Kidney (tissue), 14 donors: ENCODE data around the gene CHD2. TPM values are rescaled to one million over a fixed set of nuclear protein-coding genes. Genes with fewer than 3 reads are reported as not detected.
A peak's percentile ranks its signal among the peaks of the same experiment; 100 is the strongest.

Experiments used
- DNase-seq, 5 donors: peaks; one replicate each; pipeline ENCODE4 v3.0.0-alpha.2; 2013 to 2020
- FAIRE-seq: peaks from 2 replicates; lab custom pipeline; 2012; peaks lifted over from hg19 to GRCh38; lab: Jason Lieb, UNC
- H3K27ac ChIP-seq, 2 donors: one replicate each; pipeline ENCODE4 v1.7.0; 2013; ENCODE audit warnings: low read depth in 2 of 2, low read length in 2 of 2, inconsistent platforms in 1 of 2
- H3K27me3 ChIP-seq: one replicate; pipeline ENCODE4 v1.7.1; 2013; ENCODE audit warnings: low read length, inconsistent platforms; ENCODE audit not compliant: control insufficient read depth, insufficient read depth
- H3K36me3 ChIP-seq, 3 donors: one replicate each; pipeline versions ENCODE4 v1.7.0 to v1.7.1; 2013; ENCODE audit warnings: low read length in 3 of 3, control low read depth in 1 of 3, inconsistent platforms in 1 of 3; ENCODE audit not compliant: insufficient read depth in 3 of 3, control insufficient read depth in 2 of 3
- H3K4me1 ChIP-seq, 3 donors: one replicate each; pipeline versions ENCODE4 v1.7.0 to v1.7.1; 2013; ENCODE audit warnings: low read length in 3 of 3, inconsistent platforms in 1 of 3, low read depth in 1 of 3; ENCODE audit not compliant: control insufficient read depth in 2 of 3, insufficient read depth in 2 of 3
- H3K4me3 ChIP-seq, 3 donors: one replicate each; pipeline versions ENCODE4 v1.7.0 to v1.8.1; 2013; ENCODE audit warnings: low read length in 3 of 3, control low read depth in 1 of 3, inconsistent platforms in 1 of 3
- H3K9ac ChIP-seq, 3 donors: one replicate each; pipeline versions ENCODE4 v1.7.0 to v1.7.1; 2013; ENCODE audit warnings: low read length in 3 of 3, control low read depth in 1 of 3, inconsistent platforms in 1 of 3
- H3K9me3 ChIP-seq, 3 donors: one replicate each; pipeline versions ENCODE4 v1.7.0 to v1.7.1; 2013; ENCODE audit warnings: low read length in 3 of 3, control low read depth in 1 of 3, inconsistent platforms in 1 of 3; ENCODE audit not compliant: control insufficient read depth in 2 of 3, insufficient read depth in 1 of 3
- CTCF ChIP-seq: IDR thresholded peaks from 3 replicates; pipeline ENCODE4 v1.5.1; 2012; ENCODE audit warnings: mild to moderate bottlenecking, moderate library complexity, borderline replicate concordance; ENCODE audit not compliant: insufficient read depth; ENCODE audit errors: extremely low read depth
- intact Hi-C: fragments of 100-400 bp; cut with DNase I; formaldehyde crosslinking; loops from one replicate; pipeline ENCODE4 v1.11.1; 2022
- polyA plus RNA-seq: library from polyadenylated mRNA; stranded (reverse); fragments of 350-450 nt; fragmentation: Illumina TruSeq; extraction: RNeasy Lipid Tissue Mini Kit (QIAGEN cat#74804); gene quantifications from one replicate; pipeline ENCODE4 v1.2.3, GENCODE V29; 2014; ENCODE audit warnings: low read depth, low replicate concordance; ENCODE audit not compliant: insufficient read depth
- total RNA-seq: library from RNA; stranded (reverse); fragmentation: NEBNext Ultra II Directional; extraction: Animal tissue kit (Norgen Biotek cat#: 25700); gene quantifications from one replicate; pipeline ENCODE4 v1.2.1, GENCODE V29; 2021
- donor health status: control.
- donor health status: control.
- donor health status: control.
- donor health status: control.
- donor health status: control.
- donor health status: DM: yes; HTN: yes; CAD: no.
- donor health status: Normal renal cell carcinoma (clear cell type).

Gene CHD2
- total and polyA plus RNA-seq, 2 donors from 2014 or later, result 22.5 to 137 TPM

- DNase-seq (no peak), FAIRE-seq (no peak)
- Histone ChIP-seq H3K4me3 (no peak overlapping the region), H3K9me3 (no peaks in the 10 kb centered on the region), H3K27ac (no peak overlapping the region), H3K36me3 (no peaks in the 10 kb centered on the region), H3K27me3 (no peaks in the 10 kb centered on the region), H3K9ac (no peak overlapping the region), H3K4me1 (no peaks in the 10 kb centered on the region)
- TF ChIP-seq CTCF, result no peak
- intact Hi-C loops, result no loop called here
These were observed 152.2 kb downstream of the CHD2 start for GRCh38 chr15:93052090-93052879.

- H3K27me3 ChIP-seq, result no peaks in the 10 kb centered on the region
- H3K4me3 ChIP-seq, result no peak overlapping the region
- no peaks in the 10 kb centered on the region for H3K4me1 ChIP-seq
- no peak overlapping the region for H3K27ac ChIP-seq
- no peak for TF ChIP-seq CTCF
- peak in 1 of 5 donors; percentile 38 for DNase-seq
- no peak for FAIRE-seq
- intact Hi-C loops, result no loop called here
- no peak overlapping the region for H3K9ac ChIP-seq
- H3K9me3 ChIP-seq, result no peaks in the 10 kb centered on the region
- H3K36me3 ChIP-seq, result no peaks in the 10 kb centered on the region
These were observed 155.1 kb downstream of the CHD2 start for GRCh38 chr15:93055211-93055610.

GRCh38 chr15:93056836-93057235 is 156.7 kb downstream of the CHD2 start:
- H3K36me3 ChIP-seq, result no peaks in the 10 kb centered on the region
- no peaks in the 10 kb centered on the region for H3K27me3 ChIP-seq
- H3K4me3 ChIP-seq, result no peak overlapping the region
- no peak for TF ChIP-seq CTCF
- intact Hi-C loops, result no loop called here
- DNase-seq, result peak in 1 of 5 donors; percentile 47
- no peak for FAIRE-seq
- peaks cover 0 to 2% (median 0%) of the 10 kb centered on the region in 3 donors for H3K4me1 ChIP-seq
- H3K9me3 ChIP-seq, result no peaks in the 10 kb centered on the region
- no peak overlapping the region for H3K9ac ChIP-seq
- no peak overlapping the region for H3K27ac ChIP-seq
